Activated B cell treated with CpG ODN at 0.5 μM for 24 hours (primary cell): Measurements from ENCODE around the gene STAT4. TPM values are rescaled to one million over a fixed set of nuclear protein-coding genes. Genes with fewer than 3 reads are reported as not detected.

Experiments
- ATAC-seq: fragments of 200-7000 bp; cut with Tn5 transposase; one replicate; pipeline ENCODE4 v1.10.0; 2021; ENCODE audit warnings: low read depth, mild to moderate bottlenecking, moderate library complexity
- CTCF ChIA-PET: fragments of 350-600 bp; sonication (Branson Sonifier 250); formaldehyde crosslinking; loops from one replicate; lab custom pipeline; 2021; ENCODE audit warnings: antibody characterized with exemption; lab: Charles Lee
- POLR2A ChIA-PET: fragments of 350-600 bp; sonication (Branson Sonifier 250); formaldehyde crosslinking; loops from one replicate; lab custom pipeline; 2021; ENCODE audit warnings: antibody characterized with exemption; lab: Charles Lee
- DNase-seq: peaks from one replicate; pipeline ENCODE4 v3.0.0; 2022
- H3K27ac Mint-ChIP-seq: one replicate; pipeline ENCODE4 v1.8.0; 2020; ENCODE audit warnings: mixed read lengths
- H3K27me3 Mint-ChIP-seq: one replicate; pipeline ENCODE4 v1.8.0; 2021; ENCODE audit warnings: mixed read lengths
- H3K36me3 Mint-ChIP-seq: one replicate; pipeline ENCODE4 v1.8.0; 2021; ENCODE audit warnings: low read depth, mixed read lengths
- H3K4me1 Mint-ChIP-seq: one replicate; pipeline ENCODE4 v1.8.0; 2021; ENCODE audit warnings: mixed read lengths
- H3K4me3 Mint-ChIP-seq: one replicate; pipeline ENCODE4 v1.8.0; 2020; ENCODE audit warnings: mild to moderate bottlenecking, mixed read lengths
- H3K9me3 Mint-ChIP-seq: one replicate; pipeline ENCODE4 v1.8.0; 2020; ENCODE audit warnings: mixed read lengths
- intact Hi-C: fragments of 100-400 bp; cut with micrococcal nuclease; formaldehyde crosslinking; loops from one replicate; pipeline ENCODE4 v1.15.1; 2024
- total RNA-seq: library from RNA; stranded (reverse); gene quantifications from 2 replicates; pipeline ENCODE4 v1.2.3, GENCODE V29; 2022
- TF ChIP-seq, protein P1 (sequence below): fragments of 200-600 bp; IDR thresholded peaks from one replicate; pipeline ENCODE4 v1.8.0; 2022; ENCODE audit warnings: antibody characterized with exemption, mild to moderate bottlenecking

The STAT4 gene
- total RNA-seq, 1 donor from 2014 or later = 16.5 TPM

DNA sequence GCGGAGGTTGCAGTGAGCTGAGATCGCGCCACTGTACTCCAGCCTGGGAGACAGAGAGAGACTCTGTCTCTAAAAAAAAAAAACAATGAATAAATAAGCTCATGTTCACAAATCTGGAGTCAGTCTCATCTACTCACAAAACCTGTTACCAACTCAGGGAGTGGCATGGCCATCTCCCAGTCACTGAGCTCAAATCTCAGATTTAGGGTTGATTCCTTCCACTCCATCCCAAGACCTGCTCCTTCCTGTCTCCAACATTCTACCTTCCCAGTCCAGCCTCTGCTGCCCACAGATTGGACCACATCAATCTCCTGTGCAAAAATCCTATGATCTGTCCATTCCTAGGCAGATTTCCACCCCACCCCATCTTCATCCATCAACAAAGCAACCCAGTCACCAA, 138.4 kb downstream of the STAT4 start:
- H3K4me1 Mint-ChIP-seq = peaks cover 33% of the 10 kb centered on the region
- no peak overlapping the region for H3K4me3 Mint-ChIP-seq
- DNase-seq (no peak), ATAC-seq (no peak)
- H3K36me3 Mint-ChIP-seq = peaks cover 28% of the 10 kb centered on the region
- no peak overlapping the region for H3K27ac Mint-ChIP-seq
- TF ChIP-seq, protein P1, sequence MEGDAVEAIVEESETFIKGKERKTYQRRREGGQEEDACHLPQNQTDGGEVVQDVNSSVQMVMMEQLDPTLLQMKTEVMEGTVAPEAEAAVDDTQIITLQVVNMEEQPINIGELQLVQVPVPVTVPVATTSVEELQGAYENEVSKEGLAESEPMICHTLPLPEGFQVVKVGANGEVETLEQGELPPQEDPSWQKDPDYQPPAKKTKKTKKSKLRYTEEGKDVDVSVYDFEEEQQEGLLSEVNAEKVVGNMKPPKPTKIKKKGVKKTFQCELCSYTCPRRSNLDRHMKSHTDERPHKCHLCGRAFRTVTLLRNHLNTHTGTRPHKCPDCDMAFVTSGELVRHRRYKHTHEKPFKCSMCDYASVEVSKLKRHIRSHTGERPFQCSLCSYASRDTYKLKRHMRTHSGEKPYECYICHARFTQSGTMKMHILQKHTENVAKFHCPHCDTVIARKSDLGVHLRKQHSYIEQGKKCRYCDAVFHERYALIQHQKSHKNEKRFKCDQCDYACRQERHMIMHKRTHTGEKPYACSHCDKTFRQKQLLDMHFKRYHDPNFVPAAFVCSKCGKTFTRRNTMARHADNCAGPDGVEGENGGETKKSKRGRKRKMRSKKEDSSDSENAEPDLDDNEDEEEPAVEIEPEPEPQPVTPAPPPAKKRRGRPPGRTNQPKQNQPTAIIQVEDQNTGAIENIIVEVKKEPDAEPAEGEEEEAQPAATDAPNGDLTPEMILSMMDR = no peak
- POLR2A ChIA-PET = interaction anchor here (0.9 to 3.5 kb wide), 2 partner anchors 8 to 132 kb away, joined by 4 to 28 read pairs; partner anchors contain the start of gene GLS
- no peaks in the 10 kb centered on the region for H3K27me3 Mint-ChIP-seq
- CTCF ChIA-PET = interaction anchor here (0.9 to 1.0 kb wide), 2 partner anchors 16 to 162 kb away, joined by 3 to 4 read pairs; no protein-coding TSS in a partner anchor
- H3K9me3 Mint-ChIP-seq = no peaks in the 10 kb centered on the region
- intact Hi-C loops = loop anchor here (1.0 to 10.0 kb wide), 5 partner anchors 8 to 828 kb away; partner anchors contain the start of gene INPP1

DNA sequence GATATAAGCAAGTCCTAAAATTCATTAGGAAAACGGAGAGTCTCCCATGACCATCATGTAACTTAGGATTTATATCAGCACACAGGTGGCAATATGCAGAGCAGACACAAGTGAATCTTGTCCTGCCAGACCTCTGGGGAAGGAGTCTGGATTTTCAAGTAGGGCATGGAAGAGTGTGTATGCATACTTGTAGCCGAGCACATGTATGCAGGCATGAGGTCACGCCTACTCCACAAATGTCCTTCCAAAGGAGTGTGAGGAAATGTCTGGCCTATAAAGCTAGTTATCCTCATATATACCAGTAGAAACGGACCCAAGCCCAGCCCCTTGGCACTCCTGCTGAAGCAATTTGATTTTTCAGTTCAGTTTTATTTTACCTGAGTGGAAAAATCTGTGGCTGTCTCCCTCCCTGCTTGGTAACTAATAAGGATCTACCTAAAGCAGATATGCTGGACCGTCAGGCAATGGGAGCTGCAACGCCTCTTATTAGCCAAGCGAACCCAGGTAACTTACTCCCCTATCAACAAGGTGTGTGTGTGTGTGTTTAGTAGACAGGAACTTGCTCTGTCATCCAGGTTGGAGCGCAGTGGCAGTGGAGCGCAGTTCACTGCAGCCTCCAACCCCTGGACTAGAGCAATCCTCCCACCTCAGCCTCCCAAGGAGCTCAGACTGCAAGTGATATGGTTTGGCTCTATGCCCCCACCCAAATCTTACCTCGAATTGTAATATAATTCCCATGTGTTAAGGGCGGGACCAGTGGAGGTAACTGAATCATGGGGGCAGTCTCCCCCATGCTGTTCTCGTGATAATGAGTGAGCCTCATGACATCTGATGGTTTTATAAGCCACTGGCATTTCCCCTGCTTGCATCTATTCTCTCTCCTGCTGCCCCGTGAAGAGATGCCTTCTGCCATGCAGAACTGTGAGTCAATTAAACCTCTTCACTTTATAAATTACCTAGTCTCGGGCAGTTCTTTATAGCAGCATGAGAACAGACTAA, 139.6 kb downstream of the STAT4 start:
- DNase-seq = no peak
- no peak for ATAC-seq
- Mint-ChIP-seq H3K9me3 (no peaks in the 10 kb centered on the region), H3K4me3 (no peak overlapping the region), H3K27me3 (no peaks in the 10 kb centered on the region), H3K4me1 (peaks cover 28% of the 10 kb centered on the region), H3K27ac (no peak overlapping the region), H3K36me3 (peaks cover 39% of the 10 kb centered on the region)
- intact Hi-C loops = loop anchor here (1.0 to 10.0 kb wide), 5 partner anchors 15 to 826 kb away; partner anchors contain the start of gene INPP1
- TF ChIP-seq, protein P1 = no peak
- ChIA-PET CTCF (interaction anchor here (0.9 kb wide), 1 partner anchor 161 kb away, joined by 3 read pairs; no protein-coding TSS in a partner anchor), POLR2A (interaction anchor here (3.5 kb wide), 1 partner anchor 9 kb away, joined by 28 read pairs; no protein-coding TSS in a partner anchor)

DNA sequence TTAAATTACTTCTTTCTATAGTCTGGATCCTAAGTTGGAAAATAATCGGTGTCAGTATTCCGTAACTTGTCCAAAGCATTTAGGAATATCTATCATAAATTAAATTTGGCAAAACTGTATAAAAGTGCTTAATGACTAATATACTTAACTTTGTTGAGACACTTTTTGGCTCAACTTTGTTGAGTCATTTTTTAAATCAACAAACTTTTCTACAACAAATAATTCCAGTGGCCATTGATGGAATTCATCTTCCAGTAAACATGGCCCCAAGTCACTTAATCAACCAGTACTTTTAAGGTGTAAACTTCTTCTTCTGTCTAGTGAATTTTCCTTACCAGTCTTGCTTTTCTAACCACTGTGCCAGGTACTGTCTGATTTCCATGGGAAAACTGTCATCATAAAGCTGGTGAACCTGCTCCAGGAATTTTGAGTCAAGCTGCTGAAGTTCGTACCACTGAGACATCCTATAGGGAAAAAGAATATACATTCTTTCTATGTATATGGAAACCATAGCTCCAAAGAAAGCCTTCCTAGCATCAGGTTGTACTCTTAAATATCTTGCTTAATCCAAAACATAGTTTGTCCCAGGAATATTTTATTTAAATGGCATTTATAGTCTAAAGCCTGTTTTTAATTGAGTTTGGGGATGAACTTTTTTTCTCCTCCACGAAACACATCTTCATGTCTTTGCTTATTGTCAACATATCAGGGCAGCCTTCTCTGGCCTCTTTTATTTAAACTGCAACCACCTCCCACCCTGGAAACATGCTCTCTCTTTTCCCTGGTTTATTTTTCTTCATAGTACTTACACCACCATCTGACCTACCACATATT, 141.0 kb downstream of the STAT4 start:
- Mint-ChIP-seq H3K27ac (peak overlapping the region; percentile 7), H3K4me1 (peaks cover 28% of the 10 kb centered on the region), H3K27me3 (no peaks in the 10 kb centered on the region), H3K4me3 (no peak overlapping the region), H3K36me3 (peaks cover 53% of the 10 kb centered on the region), H3K9me3 (no peaks in the 10 kb centered on the region)
- TF ChIP-seq, protein P1 = no peak
- CTCF ChIA-PET = no interaction called here
- intact Hi-C loops = loop anchor here (5.0 to 10.0 kb wide), 4 partner anchors 357 to 825 kb away; partner anchors contain the start of gene INPP1
- POLR2A ChIA-PET = interaction anchor here (3.5 kb wide), 1 partner anchor 11 kb away, joined by 28 read pairs; no protein-coding TSS in a partner anchor
- ATAC-seq (no peak), DNase-seq (no peak)

DNA sequence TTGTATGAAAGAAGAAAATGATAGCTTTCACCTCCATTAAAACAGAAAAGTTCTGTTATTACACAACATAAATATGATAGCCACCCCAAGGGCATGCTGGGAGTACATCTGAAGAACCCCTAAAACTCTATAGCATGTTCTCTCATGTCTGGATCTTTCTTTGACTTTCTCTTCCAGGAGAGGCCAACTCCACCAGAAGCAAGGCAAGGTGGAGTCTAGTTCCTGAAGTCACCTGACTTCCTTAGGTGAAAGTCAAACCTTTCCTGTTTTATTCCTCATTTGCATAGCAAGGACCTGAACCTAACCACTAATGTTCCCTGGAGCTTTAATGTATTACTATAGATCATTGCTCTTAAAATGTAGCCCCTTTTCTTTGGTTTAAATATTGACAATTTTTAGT, 142.5 kb downstream of the STAT4 start:
- peak overlapping the region; percentile 41 for H3K27ac Mint-ChIP-seq
- H3K4me1 Mint-ChIP-seq = peaks cover 28% of the 10 kb centered on the region
- peaks cover 68% of the 10 kb centered on the region for H3K36me3 Mint-ChIP-seq
- TF ChIP-seq, protein P1 = no peak
- ChIA-PET POLR2A (interaction anchor here (1.8 kb wide), 1 partner anchor 11 kb away, joined by 9 read pairs; no protein-coding TSS in a partner anchor), CTCF (interaction anchor here (0.5 kb wide), 1 partner anchor 207 kb away, joined by 3 read pairs; no protein-coding TSS in a partner anchor)
- ATAC-seq (no peak), DNase-seq (no peak)
- peaks cover 2% of the 10 kb centered on the region for H3K9me3 Mint-ChIP-seq
- H3K4me3 Mint-ChIP-seq = no peak overlapping the region
- intact Hi-C loops = no loop called here
- H3K27me3 Mint-ChIP-seq = no peaks in the 10 kb centered on the region
